Adrenal gland (tissue), 5 donors: Measurements from ENCODE around the gene SOX9.

Experiments
- POLR2A ChIP-seq, 2 donors: fragments of 450-650 bp; IDR thresholded peaks; one replicate each; pipeline ENCODE4 v1.6.1; 2017; ENCODE audit warnings: antibody characterized with exemption in 2 of 2, mild to moderate bottlenecking in 2 of 2, moderate library complexity in 1 of 2
- TF ChIP-seq, protein P1 (sequence below), 6 experiments: fragments of 450-650 bp in 4 of 6; fragments of 200-600 bp in 2 of 6; sonication (generic) in 1 of 6; IDR thresholded peaks; 1 replicate in 5 of 6; 2 replicates in 1 of 6; pipeline versions ENCODE4 v1.5.1 to v1.8.0; 2016 to 2021; ENCODE audit warnings: antibody characterized with exemption in 6 of 6, mild to moderate bottlenecking in 2 of 6, moderate library complexity in 1 of 6
- donor health status: DM: no; HTN: no; CAD: no.

DNA sequence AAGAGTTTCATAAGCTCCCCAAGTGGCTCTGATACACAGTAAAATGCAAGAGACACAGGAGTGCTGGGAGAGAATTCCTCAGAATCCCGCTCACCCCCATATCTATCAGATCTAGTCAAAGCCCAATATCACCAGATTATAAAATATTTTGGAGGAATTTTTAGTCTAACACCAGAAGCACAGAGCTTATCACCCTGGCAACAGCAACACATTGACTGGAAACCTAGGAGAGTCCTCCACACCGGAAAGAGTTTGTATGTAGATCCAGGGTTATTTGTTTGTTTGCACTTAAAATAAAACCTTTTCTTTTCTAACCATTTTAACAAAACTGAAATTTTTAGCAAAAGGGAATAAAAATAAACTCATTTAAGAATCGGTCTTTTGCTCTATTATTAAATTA is 7.2 kb downstream of the SOX9 start:
- TF ChIP-seq, protein P1, sequence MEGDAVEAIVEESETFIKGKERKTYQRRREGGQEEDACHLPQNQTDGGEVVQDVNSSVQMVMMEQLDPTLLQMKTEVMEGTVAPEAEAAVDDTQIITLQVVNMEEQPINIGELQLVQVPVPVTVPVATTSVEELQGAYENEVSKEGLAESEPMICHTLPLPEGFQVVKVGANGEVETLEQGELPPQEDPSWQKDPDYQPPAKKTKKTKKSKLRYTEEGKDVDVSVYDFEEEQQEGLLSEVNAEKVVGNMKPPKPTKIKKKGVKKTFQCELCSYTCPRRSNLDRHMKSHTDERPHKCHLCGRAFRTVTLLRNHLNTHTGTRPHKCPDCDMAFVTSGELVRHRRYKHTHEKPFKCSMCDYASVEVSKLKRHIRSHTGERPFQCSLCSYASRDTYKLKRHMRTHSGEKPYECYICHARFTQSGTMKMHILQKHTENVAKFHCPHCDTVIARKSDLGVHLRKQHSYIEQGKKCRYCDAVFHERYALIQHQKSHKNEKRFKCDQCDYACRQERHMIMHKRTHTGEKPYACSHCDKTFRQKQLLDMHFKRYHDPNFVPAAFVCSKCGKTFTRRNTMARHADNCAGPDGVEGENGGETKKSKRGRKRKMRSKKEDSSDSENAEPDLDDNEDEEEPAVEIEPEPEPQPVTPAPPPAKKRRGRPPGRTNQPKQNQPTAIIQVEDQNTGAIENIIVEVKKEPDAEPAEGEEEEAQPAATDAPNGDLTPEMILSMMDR (IDR thresholded peaks at IDR 0.05), result no peak
- no peak for TF ChIP-seq POLR2A (IDR thresholded peaks at IDR 0.05)
